ENCODE measurements around the gene CFDP1.

DNA sequence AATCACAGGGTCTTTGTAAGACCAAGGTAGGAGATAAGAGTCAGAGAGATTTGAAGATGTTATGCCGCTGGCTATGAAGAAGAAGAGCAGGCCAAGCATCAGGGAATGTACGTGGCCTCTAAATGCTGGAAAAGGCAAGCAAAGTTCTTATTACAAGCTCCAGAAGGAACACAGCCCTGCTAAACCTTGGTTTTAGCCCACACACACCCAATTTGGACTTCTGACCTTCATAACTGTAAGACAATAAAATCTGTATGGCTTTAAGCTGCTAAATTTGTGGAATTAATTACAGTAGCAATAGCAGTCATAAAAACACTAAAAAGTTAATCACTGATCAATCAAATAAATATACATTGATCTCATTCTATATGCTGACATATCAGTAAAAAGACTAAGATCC lies 25.1 kb upstream of the CFDP1 start:
- TF ChIP-seq CTCF (conservative IDR thresholded peaks at IDR 0.05 in 1 of 2, IDR thresholded peaks at IDR 0.05 in 1 of 2; ENCODE audit: extremely low read depth in 1 of 2, insufficient read depth in 1 of 2, low read depth in 1 of 2, low read length in 2 of 2): no peak
- no peak for TF ChIP-seq EZH2 (IDR thresholded peaks at IDR 0.05; ENCODE audit: borderline replicate concordance, low read length)

All from mammary epithelial cell (primary cell).